ENCODE data around the gene ASXL1.

Gene ASXL1

GRCh38 chr20:32480371-32481241, 122.5 kb downstream of the ASXL1 start:
- no peak for DNase-seq (ENCODE audit: low read depth in 2 of 2)

GRCh38 chr20:32481311-32482142, 123.4 kb downstream of the ASXL1 start:
- DNase-seq (ENCODE audit: low read depth in 2 of 2) = no peak

- DNase-seq (ENCODE audit: low read depth in 2 of 2) = no peak
Measured at GRCh38 chr20:32482143-32482441, 124.0 kb downstream of the ASXL1 start.

- no peak for DNase-seq (ENCODE audit: low read depth in 2 of 2)
Measured at GRCh38 chr20:32482442-32483261, 124.5 kb downstream of the ASXL1 start.

GRCh38 chr20:32483351-32484224, 125.5 kb downstream of the ASXL1 start:
- DNase-seq (ENCODE audit: low read depth in 2 of 2) = peak; percentile 33 to 36

- DNase-seq (ENCODE audit: low read depth in 2 of 2) = no peak
Measured at GRCh38 chr20:32484225-32484957, 126.3 kb downstream of the ASXL1 start.

- peak; percentile 62 to 69 for DNase-seq (ENCODE audit: low read depth in 2 of 2)
Measured at GRCh38 chr20:32484958-32485769, 127.0 kb downstream of the ASXL1 start.

- no peak for DNase-seq (ENCODE audit: low read depth in 2 of 2)
Measured at GRCh38 chr20:32485770-32486478, 127.8 kb downstream of the ASXL1 start.

GRCh38 chr20:32487381-32487780, 129.2 kb downstream of the ASXL1 start:
- no peak for DNase-seq (ENCODE audit: low read depth in 2 of 2)

GRCh38 chr20:32488066-32488838, 130.1 kb downstream of the ASXL1 start:
- no peak for DNase-seq (ENCODE audit: low read depth in 2 of 2)

Data from activated CD8-positive, alpha-beta memory T cell treated with anti-CD3 and anti-CD28 coated beads for 4 hours (primary cell).